Naive thymus-derived CD4-positive, alpha-beta T cell (primary cell): ENCODE measurements around the gene ZMYND19. TPM values are rescaled to one million over a fixed set of nuclear protein-coding genes. Genes with fewer than 3 reads are reported as not detected.

Experiments
- ATAC-seq: fragments of 150-1000 bp; cut with Tn5 transposase; 2 replicates; pipeline ENCODE4 v1.10.0; 2021; ENCODE audit warnings: mild to moderate bottlenecking, moderate library complexity
- CTCF ChIA-PET: fragments of 350-600 bp; sonication (Branson Sonifier 250); formaldehyde crosslinking; loops from one replicate; lab custom pipeline; 2021; ENCODE audit warnings: antibody characterized with exemption; lab: Charles Lee
- POLR2A ChIA-PET: fragments of 350-600 bp; sonication (Branson Sonifier 250); formaldehyde crosslinking; loops from one replicate; lab custom pipeline; 2021; ENCODE audit warnings: antibody characterized with exemption, inconsistent platforms; lab: Charles Lee
- DNase-seq, 9 donors: peaks; one replicate each; pipeline versions ENCODE4 v3.0.0 to v3.0.0-alpha.2; 2020 to 2022; ENCODE audit warnings: mixed read lengths in 1 of 9
- H3K27ac ChIP-seq: one replicate; pipeline ENCODE4 v1.7.0; 2013; ENCODE audit warnings: mild to moderate bottlenecking, low read depth, low read length, moderate library complexity
- H3K27me3 ChIP-seq, 2 donors: one replicate each; pipeline ENCODE4 v1.7.0; 2013; ENCODE audit warnings: low read length in 2 of 2, mild to moderate bottlenecking in 2 of 2, moderate library complexity in 2 of 2; ENCODE audit not compliant: control insufficient read depth in 2 of 2, insufficient read depth in 2 of 2
- H3K36me3 ChIP-seq, 3 experiments: 1 replicate in 2 of 3; 2 replicates in 1 of 3; pipeline ENCODE4 v1.7.0; 2013; ENCODE audit warnings: low read length in 3 of 3, mild to moderate bottlenecking in 3 of 3, moderate library complexity in 1 of 3; ENCODE audit not compliant: insufficient read depth in 3 of 3, control insufficient read depth in 2 of 3
- H3K4me1 ChIP-seq, 2 donors: one replicate each; pipeline ENCODE4 v1.7.0; 2013; ENCODE audit warnings: low read length in 2 of 2, mild to moderate bottlenecking in 2 of 2, moderate library complexity in 1 of 2; ENCODE audit not compliant: control insufficient read depth in 2 of 2, insufficient read depth in 2 of 2
- H3K4me3 ChIP-seq: 2 replicates; pipeline ENCODE4 v1.7.0; 2013; ENCODE audit warnings: mild to moderate bottlenecking, low read length
- H3K9me3 ChIP-seq, 3 experiments: 1 replicate in 2 of 3; 2 replicates in 1 of 3; pipeline ENCODE4 v1.7.0; 2013; ENCODE audit warnings: low read length in 3 of 3; ENCODE audit not compliant: control insufficient read depth in 2 of 3
- H3K27ac Mint-ChIP-seq, 9 donors: one replicate each; pipeline ENCODE4 v1.8.0; 2020 to 2022; ENCODE audit warnings: mixed read lengths in 9 of 9, mild to moderate bottlenecking in 8 of 9, moderate library complexity in 5 of 9, inconsistent platforms in 2 of 9
- H3K27me3 Mint-ChIP-seq, 5 donors: one replicate each; pipeline ENCODE4 v1.8.0; 2021 to 2022; ENCODE audit warnings: mixed read lengths in 5 of 5, mild to moderate bottlenecking in 1 of 5
- H3K36me3 Mint-ChIP-seq, 5 donors: one replicate each; pipeline ENCODE4 v1.8.0; 2020 to 2022; ENCODE audit warnings: mixed read lengths in 5 of 5, mild to moderate bottlenecking in 3 of 5, inconsistent platforms in 1 of 5
- H3K4me1 Mint-ChIP-seq, 7 donors: one replicate each; pipeline ENCODE4 v1.8.0; 2020 to 2022; ENCODE audit warnings: mixed read lengths in 7 of 7, mild to moderate bottlenecking in 3 of 7, inconsistent platforms in 1 of 7
- H3K4me3 Mint-ChIP-seq, 10 donors: one replicate each; pipeline ENCODE4 v1.8.0; 2020 to 2022; ENCODE audit warnings: mild to moderate bottlenecking in 10 of 10, mixed read lengths in 10 of 10, moderate library complexity in 6 of 10, inconsistent platforms in 2 of 10
- H3K9me3 Mint-ChIP-seq, 11 donors: one replicate each; pipeline ENCODE4 v1.8.0; 2020 to 2022; ENCODE audit warnings: mixed read lengths in 11 of 11, mild to moderate bottlenecking in 4 of 11, inconsistent platforms in 1 of 11, moderate library complexity in 1 of 11
- intact Hi-C, 2 donors: fragments of 100-400 bp; cut with micrococcal nuclease; formaldehyde crosslinking; loops; one replicate each; pipeline ENCODE4 v1.15.1; 2023
- polyA plus RNA-seq, 2 donors: library from polyadenylated mRNA; unstranded; fragments of 300-500 nt; fragmentation: Illumina TruSeq; gene quantifications; one replicate each; pipeline ENCODE4 v1.2.3, GENCODE V29; 2021
- total RNA-seq, 6 experiments: library from RNA in 5 of 6; stranded (reverse) in 5 of 6; gene quantifications; 1 replicate in 5 of 6; 2 replicates in 1 of 6; pipeline ENCODE4 v1.2.3 and lab custom pipeline; 2021 to 2026

ZMYND19 gene
- total RNA-seq (10 to 100 TPM; 13.3 to 32.4 (median 26.6) TPM), polyA plus RNA-seq (1 to 10 TPM; 4.5 to 9.8 TPM), total RNA-seq (lab: John Stamatoyannopoulos, UW) (14.7 reads per million, percentile 44 among the genes with 10 or more reads in this experiment)

DNA sequence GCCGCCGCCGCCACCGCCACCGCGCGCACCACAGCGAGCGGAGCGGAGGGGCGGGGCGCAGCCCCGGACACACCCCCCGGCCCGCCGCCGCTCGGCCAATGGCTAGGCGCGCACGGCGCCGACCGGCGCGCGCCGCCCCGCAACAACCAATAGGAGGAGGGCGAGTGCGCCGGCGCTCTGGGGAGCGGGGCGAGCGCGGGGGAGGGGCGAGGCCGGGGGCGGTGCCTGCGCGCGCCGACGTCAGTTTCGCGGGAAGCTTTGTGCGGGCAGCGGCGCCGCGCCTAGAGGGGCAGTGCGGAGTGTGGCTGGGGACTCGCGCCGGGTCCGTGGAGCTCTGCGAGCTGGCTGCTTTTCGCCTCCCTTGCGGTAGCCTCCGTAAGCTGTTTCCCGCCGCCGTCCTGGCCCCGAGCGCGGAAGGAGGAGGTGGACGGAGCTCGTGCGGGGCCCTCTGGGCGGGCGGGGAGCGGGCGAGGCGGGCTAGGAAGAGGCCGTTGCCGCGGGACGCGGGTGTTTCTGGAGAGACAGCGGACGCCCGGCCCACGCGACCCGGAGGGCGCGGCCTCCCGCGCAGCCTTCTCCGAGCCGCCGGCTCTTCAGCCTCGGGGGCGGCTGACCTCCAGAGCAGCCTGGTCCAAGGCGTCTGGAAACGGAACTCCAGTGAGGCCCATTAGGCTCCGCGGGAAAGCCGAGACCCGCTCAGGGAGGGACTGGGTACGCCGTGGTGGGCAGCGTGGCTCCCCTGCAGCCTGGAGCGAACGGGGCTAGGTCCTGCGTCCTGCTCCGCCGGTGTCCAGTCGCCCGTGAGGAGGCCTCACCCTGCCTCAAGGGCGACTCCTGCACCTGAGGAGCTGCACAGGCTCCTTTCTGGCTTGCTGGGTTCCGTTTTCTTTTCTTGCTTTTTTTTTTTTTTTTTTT is at the start of gene ZMYND19:
Gene ZMYND19 (minus strand): TSS at position 44 of the 915 bp plus-strand sequence. CDS start 249 bp downstream, outside the sequence.
- Histone ChIP-seq H3K27ac (peak within 1 kb of the TSS; percentile 71), H3K27me3 (no peaks in the 10 kb centered on the region), H3K36me3 (peaks cover 0 to 29% (median 0%) of the 10 kb centered on the region in 3 experiments), H3K4me1 (peaks cover 0 to 12% of the 10 kb centered on the region in 2 donors), H3K4me3 (peak within 1 kb of the TSS; percentile 64), H3K9me3 (no peaks in the 10 kb centered on the region)
- intact Hi-C loops = loop anchor here (1.0 to 5.0 kb wide), 6 partner anchors 11 to 349 kb away; partner anchors contain the start of genes ARRDC1 (in 2 of the 2), MRPL41 (in 2 of the 2), NSMF (in 1 of the 2) and TUBB4B (in 1 of the 2)
- Mint-ChIP-seq H3K36me3 (peaks cover 0 to 22% (median 8%) of the 10 kb centered on the region in 5 donors), H3K4me1 (peaks cover 7 to 27% (median 16%) of the 10 kb centered on the region in 7 donors), H3K27me3 (no peaks in the 10 kb centered on the region), H3K27ac (peak within 1 kb of the TSS in 8 of 9 donors; percentile 69 to 95 (median 90)), H3K4me3 (peak within 1 kb of the TSS; percentile 88 to 96 (median 94)), H3K9me3 (no peaks in the 10 kb centered on the region)
- ChIA-PET POLR2A (interaction anchor here (1.6 kb wide), 1 partner anchor 28 kb away, joined by 8 read pairs; the partner anchor contains the start of gene EHMT1), CTCF (interaction anchor here (0.6 kb wide), 1 partner anchor 32 kb away, joined by 3 read pairs; no protein-coding TSS in a partner anchor)
- ATAC-seq (peak; percentile 99), DNase-seq (peak; percentile 84 to 97 (median 92))

DNA sequence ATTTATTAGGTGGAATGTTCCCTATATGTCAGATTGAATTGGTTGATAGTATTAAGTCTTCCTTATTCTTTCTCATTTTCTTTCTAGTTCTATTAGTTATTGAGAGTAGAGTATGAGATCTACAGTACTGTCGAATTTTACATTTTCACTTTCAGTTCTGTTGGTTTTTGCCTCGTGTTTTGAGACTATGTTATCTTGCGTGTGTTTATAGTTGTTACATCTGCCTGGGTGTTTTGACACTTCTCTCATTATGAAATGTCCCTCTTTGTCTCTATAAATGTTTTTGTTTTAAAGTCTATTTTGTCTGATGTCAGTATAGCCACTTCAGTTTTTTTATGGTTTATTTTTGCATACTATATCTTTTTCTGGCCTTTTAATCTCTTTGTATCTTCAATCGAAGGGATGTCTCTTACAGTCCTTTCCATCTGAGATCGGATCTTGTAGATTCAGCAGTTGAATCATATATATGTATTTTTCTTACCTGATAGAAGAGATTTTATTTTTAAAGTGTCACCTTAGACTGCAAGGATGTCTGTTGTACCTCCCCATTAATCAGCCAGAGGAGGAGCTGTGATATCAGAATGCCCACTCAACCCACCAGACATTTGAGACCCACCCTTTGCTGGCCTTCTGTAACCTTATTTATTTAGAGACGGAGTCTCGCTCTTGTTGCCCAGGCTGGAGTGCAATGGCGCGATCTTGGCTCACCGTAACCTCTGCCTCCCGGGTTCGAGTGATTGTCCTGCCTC is 49.2 kb upstream of the ZMYND19 start:
- Mint-ChIP-seq H3K4me1 (peaks cover 40 to 71% (median 47%) of the 10 kb centered on the region in 7 donors), H3K4me3 (peak overlapping the region; percentile 74 to 90 (median 82)), H3K27me3 (no peaks in the 10 kb centered on the region), H3K9me3 (no peaks in the 10 kb centered on the region), H3K36me3 (peaks cover 13 to 27% (median 16%) of the 10 kb centered on the region in 5 donors), H3K27ac (peak overlapping the region; percentile 81 to 93 (median 88))
- Histone ChIP-seq H3K36me3 (peaks cover 0 to 16% (median 0%) of the 10 kb centered on the region in 3 experiments), H3K4me1 (peaks cover 10 to 21% of the 10 kb centered on the region in 2 donors), H3K27ac (peak overlapping the region; percentile 71), H3K4me3 (peak overlapping the region; percentile 53), H3K9me3 (no peaks in the 10 kb centered on the region), H3K27me3 (no peaks in the 10 kb centered on the region)
- ChIA-PET CTCF (interaction anchor here (0.6 kb wide), 2 partner anchors 11 to 43 kb away, joined by 3 read pairs; no protein-coding TSS in a partner anchor), POLR2A (interaction anchor here (0.8 to 1.1 kb wide), 2 partner anchors 18 to 19 kb away, joined by 3 read pairs; no protein-coding TSS in a partner anchor)
- intact Hi-C loops = loop anchor here (1.0 to 2.0 kb wide), 3 partner anchors 11 to 19 kb away; no protein-coding TSS in a partner anchor
- peak; percentile 88 for ATAC-seq
- peak in 5 of 9 donors; percentile 19 to 45 (median 28) for DNase-seq

DNA sequence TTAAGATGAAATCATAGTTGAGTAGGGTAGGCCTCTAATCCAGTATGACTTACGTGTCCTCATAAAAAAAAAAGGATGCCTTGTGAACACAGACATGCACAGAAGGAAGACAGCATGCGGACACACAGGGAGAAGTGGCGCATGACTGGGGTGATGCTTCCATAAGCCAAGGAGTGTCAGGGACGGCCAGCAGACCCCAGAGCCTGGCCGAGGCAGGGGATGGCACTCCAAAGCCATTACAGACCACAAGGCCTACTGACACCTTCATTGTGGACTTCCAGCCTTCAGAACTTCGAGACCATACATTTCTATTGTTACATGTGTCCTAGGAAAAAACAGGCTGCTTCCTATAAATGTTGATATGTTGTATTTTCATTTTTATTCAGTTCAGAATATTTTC is 48.4 kb upstream of the ZMYND19 start:
- Mint-ChIP-seq H3K9me3 (no peaks in the 10 kb centered on the region), H3K4me1 (peaks cover 41 to 75% (median 50%) of the 10 kb centered on the region in 7 donors), H3K36me3 (peaks cover 10 to 28% (median 13%) of the 10 kb centered on the region in 5 donors), H3K27ac (peak overlapping the region; percentile 78 to 93 (median 88)), H3K4me3 (peak overlapping the region; percentile 64 to 90 (median 84)), H3K27me3 (no peaks in the 10 kb centered on the region)
- Histone ChIP-seq H3K27me3 (no peaks in the 10 kb centered on the region), H3K36me3 (peaks cover 0 to 12% (median 0%) of the 10 kb centered on the region in 3 experiments), H3K4me1 (peaks cover 13 to 21% of the 10 kb centered on the region in 2 donors), H3K4me3 (peak overlapping the region; percentile 53), H3K9me3 (no peaks in the 10 kb centered on the region), H3K27ac (peak overlapping the region; percentile 71)
- ATAC-seq = no peak
- intact Hi-C loops = loop anchor here (1.0 to 2.0 kb wide), 3 partner anchors 10 to 20 kb away; no protein-coding TSS in a partner anchor
- CTCF ChIA-PET = no interaction called here
- POLR2A ChIA-PET = interaction anchor here (1.3 kb wide), 1 partner anchor 20 kb away, joined by 7 read pairs; the partner anchor contains the start of gene EHMT1
- DNase-seq = no peak

DNA sequence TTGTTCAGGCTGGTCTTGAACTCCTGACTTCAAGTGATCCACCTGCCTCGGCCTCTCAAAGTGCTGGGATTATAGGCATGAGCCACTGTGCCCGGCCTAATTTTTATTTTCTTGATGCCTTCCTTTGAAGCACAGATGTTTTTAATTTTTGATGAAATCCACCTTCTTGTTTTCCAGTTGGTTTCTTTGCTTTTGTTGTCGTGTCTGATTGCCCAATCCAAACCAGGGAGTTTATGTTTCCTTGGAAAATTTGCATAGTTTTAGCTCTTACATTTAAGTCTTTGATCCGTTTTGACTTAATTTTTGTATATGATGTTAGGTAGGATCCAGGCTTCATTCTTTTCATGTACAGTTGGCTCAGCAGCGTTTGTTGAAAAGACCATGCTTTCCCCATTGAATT is 43.7 kb upstream of the ZMYND19 start:
- no peak overlapping the region for H3K4me3 ChIP-seq
- H3K4me3 Mint-ChIP-seq = peak overlapping the region in 1 of 10 donors; percentile 52
- H3K4me1 Mint-ChIP-seq = peaks cover 34 to 81% (median 55%) of the 10 kb centered on the region in 7 donors
- DNase-seq = no peak
- peak overlapping the region in 3 of 9 donors; percentile 16 to 67 (median 38) for H3K27ac Mint-ChIP-seq
- H3K27me3 ChIP-seq = no peaks in the 10 kb centered on the region
- H3K4me1 ChIP-seq = peaks cover 7 to 28% of the 10 kb centered on the region in 2 donors
- no peaks in the 10 kb centered on the region for H3K9me3 Mint-ChIP-seq
- CTCF ChIA-PET = no interaction called here
- POLR2A ChIA-PET = no interaction called here
- intact Hi-C loops = no loop called here
- no peaks in the 10 kb centered on the region for H3K36me3 ChIP-seq
- no peak for ATAC-seq
- no peak overlapping the region for H3K27ac ChIP-seq
- H3K36me3 Mint-ChIP-seq = peaks cover 0 to 11% (median 3%) of the 10 kb centered on the region in 5 donors
- no peaks in the 10 kb centered on the region for H3K9me3 ChIP-seq
- no peaks in the 10 kb centered on the region for H3K27me3 Mint-ChIP-seq

DNA sequence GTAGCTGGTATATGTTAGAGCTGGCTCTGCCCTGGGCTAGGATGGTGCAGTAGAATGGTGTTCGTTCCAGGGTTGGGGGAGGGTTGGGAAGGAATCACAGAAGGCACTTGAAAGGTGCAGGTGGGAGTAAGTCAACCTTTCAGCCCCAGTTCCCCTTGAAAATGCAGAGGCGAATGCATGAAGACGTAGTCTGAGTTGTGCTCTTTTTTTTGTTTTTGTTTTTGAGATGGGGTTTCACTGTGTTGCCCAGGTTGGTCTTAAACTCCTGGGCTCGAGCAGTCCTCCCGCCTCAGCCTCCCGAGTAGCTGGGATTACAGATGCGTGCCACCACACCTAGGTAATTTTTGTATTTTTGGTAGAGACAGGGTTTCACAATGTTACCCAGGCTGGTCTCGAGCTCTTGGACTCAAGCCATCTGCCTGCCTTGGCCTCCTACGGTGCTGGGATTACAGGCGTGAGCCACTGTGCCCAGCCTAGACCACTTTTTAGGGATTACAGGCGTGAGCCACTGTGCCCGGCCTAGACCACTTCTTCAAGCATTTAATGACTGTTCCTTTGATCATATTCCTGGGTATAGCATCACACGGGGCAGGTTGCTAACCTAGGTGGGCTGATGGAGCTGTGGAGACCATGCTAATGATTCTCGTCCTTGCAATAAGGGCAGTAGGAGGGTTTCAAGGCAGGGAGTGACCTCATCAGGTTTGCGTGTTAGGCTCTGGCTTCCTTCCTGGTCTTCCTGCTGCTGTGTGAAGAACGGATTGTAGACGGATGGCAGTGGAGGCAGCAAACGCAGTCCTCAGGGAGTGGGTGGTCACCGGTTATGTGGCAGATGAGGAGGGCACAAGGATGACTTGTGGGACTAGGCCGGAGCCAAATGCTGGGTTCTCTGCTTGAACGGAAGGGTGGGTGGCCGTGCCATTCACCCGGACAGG is 42.2 kb upstream of the ZMYND19 start:
- Histone ChIP-seq H3K4me1 (peaks cover 11 to 33% of the 10 kb centered on the region in 2 donors), H3K27ac (no peak overlapping the region), H3K4me3 (no peak overlapping the region), H3K9me3 (no peaks in the 10 kb centered on the region), H3K27me3 (no peaks in the 10 kb centered on the region), H3K36me3 (no peaks in the 10 kb centered on the region)
- POLR2A ChIA-PET = no interaction called here
- CTCF ChIA-PET = no interaction called here
- H3K36me3 Mint-ChIP-seq = peaks cover 0 to 12% (median 5%) of the 10 kb centered on the region in 5 donors
- intact Hi-C loops = no loop called here
- no peaks in the 10 kb centered on the region for H3K9me3 Mint-ChIP-seq
- H3K4me3 Mint-ChIP-seq = peak overlapping the region in 4 of 10 donors; percentile 8 to 29 (median 24)
- H3K27ac Mint-ChIP-seq = peak overlapping the region in 7 of 9 donors; percentile 5 to 77 (median 36)
- no peaks in the 10 kb centered on the region for H3K27me3 Mint-ChIP-seq
- H3K4me1 Mint-ChIP-seq = peaks cover 43 to 84% (median 63%) of the 10 kb centered on the region in 7 donors
- no peak for DNase-seq
- ATAC-seq = no peak
